Activated T-cell treated with anti-CD3 and anti-CD28 coated beads for 24 hours (primary cell): Measurements from ENCODE around the gene THUMPD3.

Source experiments
- DNase-seq: peaks from one replicate; pipeline ENCODE4 v3.0.0-alpha.2; 2020; ENCODE audit warnings: low read depth

Gene THUMPD3

DNA sequence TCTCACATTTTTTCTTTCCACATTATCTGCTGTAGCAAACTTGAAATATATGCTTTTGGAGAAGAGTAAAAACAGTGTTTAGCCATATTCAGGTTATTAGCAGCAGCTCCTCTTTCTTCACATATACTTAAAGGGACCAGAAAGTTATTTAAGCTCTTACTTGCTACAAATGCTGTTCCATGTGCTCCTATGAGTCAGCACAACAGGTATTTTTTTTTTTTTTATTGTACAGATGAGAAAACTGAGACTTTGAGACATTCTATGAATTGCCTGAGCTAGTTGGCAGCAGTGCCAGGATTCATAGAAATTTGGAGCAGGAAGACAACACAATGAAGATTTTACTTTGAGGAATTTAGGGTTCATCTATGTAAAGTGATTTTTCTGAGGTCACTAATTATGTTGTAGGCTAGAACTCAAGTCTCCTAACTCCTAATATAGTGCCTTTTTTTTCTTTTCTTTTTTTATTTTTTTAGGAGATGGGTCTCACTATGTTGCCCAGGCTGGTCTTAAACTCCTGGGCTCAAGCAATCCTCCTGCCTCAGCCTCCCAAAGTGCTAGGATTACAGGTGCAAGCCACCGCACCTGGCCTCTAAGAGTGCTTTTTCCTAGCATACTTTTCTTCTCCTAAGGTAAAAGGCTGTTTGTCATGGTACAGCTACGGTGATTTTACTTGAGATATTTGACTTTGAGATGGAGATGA is 58.1 kb downstream of the THUMPD3 start:
- no peak for DNase-seq

DNA sequence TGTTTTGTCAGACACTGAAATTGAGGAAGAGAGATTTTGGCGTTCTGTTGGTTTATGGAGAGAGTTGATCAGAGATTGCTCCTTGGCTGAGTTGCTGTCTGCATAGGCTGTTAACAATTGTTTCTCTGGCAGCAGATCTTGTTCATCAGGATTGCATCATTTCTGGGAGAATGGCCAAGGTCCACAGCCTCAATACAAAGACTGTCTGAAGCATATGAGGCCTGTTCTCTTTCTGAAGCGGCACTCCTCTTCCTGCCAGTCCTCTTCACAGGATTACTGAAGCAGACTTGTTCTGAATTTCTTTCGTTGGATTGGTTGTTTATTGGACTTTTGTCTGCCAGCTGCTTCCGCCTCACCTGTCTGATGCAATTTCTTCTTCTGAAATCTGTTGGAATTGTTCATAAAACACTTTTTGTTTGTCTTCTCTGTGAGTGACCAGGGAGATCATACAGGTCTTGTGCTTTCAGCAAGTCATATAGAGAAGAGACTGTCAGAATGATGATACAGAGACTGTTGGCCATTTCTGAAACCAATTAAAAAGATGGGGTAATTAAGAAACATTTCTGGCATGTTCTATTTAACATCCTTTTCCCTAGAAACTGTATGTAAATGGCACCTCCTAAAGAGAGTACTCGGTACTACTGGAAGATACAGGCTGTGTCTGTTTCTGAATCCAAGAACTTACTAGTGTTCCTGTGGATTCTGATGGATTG is 60.0 kb downstream of the THUMPD3 start:
- DNase-seq, result no peak

DNA sequence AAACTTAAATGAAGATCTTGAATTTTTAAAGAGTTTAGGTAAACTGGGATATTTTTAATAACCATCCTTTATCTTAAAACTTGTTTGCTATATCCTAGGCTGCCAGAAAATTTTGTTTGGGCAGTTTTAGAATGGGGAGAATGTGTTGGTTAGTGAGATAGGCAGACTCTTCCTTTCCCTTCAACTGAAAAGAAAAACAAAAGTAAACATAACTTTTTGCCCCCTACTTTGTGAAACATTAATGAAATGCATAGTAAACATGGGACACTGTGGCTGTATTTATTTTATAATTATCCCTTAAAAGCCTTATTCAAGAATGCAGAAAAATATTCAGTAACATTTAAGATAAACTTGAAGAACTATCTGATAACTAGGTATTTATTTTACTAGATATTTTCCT is 65.6 kb downstream of the THUMPD3 start:
- DNase-seq, result no peak

DNA sequence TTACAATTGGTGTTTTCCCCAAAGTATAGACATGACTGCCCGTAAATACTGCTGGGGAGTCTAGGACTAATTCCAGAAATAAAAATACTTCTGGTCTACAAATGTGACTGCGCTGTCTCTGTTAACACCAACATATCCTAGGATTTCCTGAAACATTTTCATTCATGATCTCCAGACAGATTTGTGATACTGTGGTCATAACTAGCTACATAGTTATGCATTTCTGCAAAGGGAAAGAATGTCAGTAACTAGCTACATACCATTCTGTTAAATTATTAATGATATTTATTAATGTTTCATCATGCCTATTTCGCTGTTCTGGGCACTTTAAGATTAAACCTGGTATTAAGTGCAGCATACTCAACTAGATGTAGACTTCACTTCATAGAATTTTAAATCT is 67.9 kb downstream of the THUMPD3 start:
- no peak for DNase-seq

DNA sequence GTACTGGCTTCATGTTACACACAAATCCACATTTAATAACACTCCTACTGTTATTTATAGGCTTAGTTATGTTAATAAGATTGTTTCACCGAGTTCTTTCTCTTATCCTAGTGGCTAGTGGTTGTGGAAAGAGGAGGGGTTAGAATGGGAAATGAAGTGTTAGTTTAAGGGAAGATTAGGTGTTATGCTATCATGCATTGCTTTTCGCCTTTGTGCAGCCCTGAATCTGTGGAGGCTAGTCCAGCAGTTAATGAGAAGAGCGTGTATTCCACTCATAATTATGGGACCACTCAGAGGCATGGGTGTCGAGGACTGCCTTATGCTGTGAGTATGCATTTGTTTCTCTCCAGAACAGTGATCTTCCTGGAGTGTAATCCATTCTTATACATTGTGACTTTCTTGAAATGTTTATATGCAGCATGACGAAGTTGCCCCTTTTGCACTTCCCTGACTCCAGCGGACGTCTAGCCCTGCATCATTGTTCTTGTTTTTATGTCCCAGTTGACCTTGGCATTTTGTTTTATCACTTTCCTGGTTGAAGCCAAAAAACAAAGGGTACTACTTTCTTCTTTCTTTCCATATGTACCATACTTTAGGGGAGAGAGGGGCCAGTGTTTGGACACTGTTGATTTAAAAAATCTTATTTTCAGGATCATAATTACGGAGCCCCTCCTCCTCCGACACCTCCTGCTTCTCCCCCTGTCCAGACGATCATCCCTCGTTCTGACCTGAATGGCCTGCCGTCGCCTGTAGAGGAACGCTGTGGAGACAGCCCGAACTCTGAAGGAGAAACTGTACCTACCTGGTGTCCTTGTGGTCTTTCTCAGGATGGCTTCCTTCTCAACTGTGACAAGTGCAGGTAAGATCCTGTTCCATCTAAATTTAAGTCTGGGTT is 71.0 kb downstream of the THUMPD3 start:
- DNase-seq, result no peak

DNA sequence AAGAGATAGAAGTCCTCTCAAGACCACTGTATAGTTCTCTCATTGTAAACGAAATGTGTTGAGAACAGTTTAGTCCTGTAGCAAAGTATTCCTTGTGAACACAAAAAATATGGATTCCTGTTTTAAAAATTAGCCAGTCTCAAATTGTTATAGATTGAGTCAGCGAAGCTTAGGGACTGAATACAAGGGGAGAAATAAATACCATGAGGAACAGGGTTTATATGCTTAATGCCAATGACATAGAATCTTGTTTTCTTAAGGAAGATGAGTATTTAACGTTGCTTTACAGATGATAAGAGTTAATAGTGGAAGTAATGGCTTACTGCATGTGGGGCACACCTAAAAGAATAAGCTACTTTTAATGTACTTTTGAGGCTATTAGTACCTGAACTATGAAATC is 72.5 kb downstream of the THUMPD3 start:
- DNase-seq, result no peak
